OCI-LY3 (cell line): ENCODE data around the gene LCE4A.
"Not testable (repeated sequence)": the region's sequence is repeated elsewhere in the genome, so short reads cannot be mapped to it uniquely, and the experiment has no call there.

Experiments used
- CTCF ChIP-seq: fragments of 200-600, 300-600 bp; sonication (generic); IDR thresholded peaks from 2 replicates; pipeline ENCODE4 v1.5.1; 2014; ENCODE audit warnings: antibody characterized with exemption, low read length, low read depth
- EZH2phosphoT487 ChIP-seq: fragments of 200-600 bp; shearing (Covaris generic); IDR thresholded peaks from 2 replicates; pipeline ENCODE4 v1.6.1; 2018; ENCODE audit warnings: antibody characterized with exemption, mixed run types, low read depth

GRCh38 chr1:152674983-152675382 lies 33.0 kb upstream of the LCE4A start, which contains the start of gene LCE2C:
- TF ChIP-seq CTCF, EZH2phosphoT487: not testable (repeated sequence)
